HG03097 (cell line): ENCODE data around the gene OSBP.
"Not testable (repeated sequence)": the region's sequence is repeated elsewhere in the genome, so short reads cannot be mapped to it uniquely, and the experiment has no call there.

Experiments used
- ATAC-seq: cut with Tn5 transposase; IDR thresholded peaks from one replicate; pipeline ENCODE4 v1.9.1; 2021; ENCODE audit not compliant: unreplicated experiment, low FRiP score

Gene OSBP

GRCh38 chr11:59555601-59556114, 59.9 kb downstream of the OSBP start:
- no peak for ATAC-seq

- ATAC-seq = no peak
These were observed 62.3 kb downstream of the OSBP start for GRCh38 chr11:59553323-59553722.

- ATAC-seq = no peak
These were observed 62.7 kb downstream of the OSBP start for GRCh38 chr11:59552844-59553243.

GRCh38 chr11:59551659-59552521, 63.7 kb downstream of the OSBP start:
- no peak for ATAC-seq

GRCh38 chr11:59550842-59551658, 64.5 kb downstream of the OSBP start:
- ATAC-seq = peak; percentile 39

GRCh38 chr11:59550368-59550841, 65.2 kb downstream of the OSBP start:
- ATAC-seq = peak; percentile 79

GRCh38 chr11:59548309-59548656, 67.3 kb downstream of the OSBP start:
- no peak for ATAC-seq

- not testable (repeated sequence) for ATAC-seq
These were observed 67.8 kb downstream of the OSBP start for GRCh38 chr11:59547605-59548308.

GRCh38 chr11:59545179-59546020, 70.2 kb downstream of the OSBP start:
- no peak for ATAC-seq

GRCh38 chr11:59544869-59545178, 70.8 kb downstream of the OSBP start:
- ATAC-seq = no peak

- not testable (repeated sequence) for ATAC-seq
These were observed 71.9 kb downstream of the OSBP start for GRCh38 chr11:59543713-59544112.

GRCh38 chr11:59542142-59542810, 73.3 kb downstream of the OSBP start:
- no peak for ATAC-seq

GRCh38 chr11:59534676-59535075, 80.9 kb downstream of the OSBP start:
- ATAC-seq = no peak

GRCh38 chr11:59532620-59533019, 83.0 kb downstream of the OSBP start:
- no peak for ATAC-seq

- no peak for ATAC-seq
These were observed 86.9 kb downstream of the OSBP start for GRCh38 chr11:59528711-59529110.
